GM12872 (cell line): Measurements from ENCODE around the gene HSPG2.

Experiments
- CTCF ChIP-seq: IDR thresholded peaks from 3 replicates; pipeline ENCODE4 v1.5.1; 2011; ENCODE audit warnings: low read depth, mild to moderate bottlenecking, low read length, moderate library complexity; ENCODE audit not compliant: insufficient read depth

Gene HSPG2

GRCh38 chr1:21857142-21857839 is 79.8 kb downstream of the HSPG2 start:
- TF ChIP-seq CTCF: no peak

GRCh38 chr1:21855257-21856096 is 81.6 kb downstream of the HSPG2 start:
- TF ChIP-seq CTCF: no peak

- TF ChIP-seq CTCF: no peak
Observed at GRCh38 chr1:21854751-21855131, 82.4 kb downstream of the HSPG2 start.

- no peak for TF ChIP-seq CTCF
Observed at GRCh38 chr1:21854090-21854750, 82.9 kb downstream of the HSPG2 start.

GRCh38 chr1:21853131-21853427 is 84.0 kb downstream of the HSPG2 start:
- no peak for TF ChIP-seq CTCF

- no peak for TF ChIP-seq CTCF
Observed at GRCh38 chr1:21852282-21853130, 84.6 kb downstream of the HSPG2 start.
